ENCODE data around the gene DOCK11. TPM values are rescaled to one million over a fixed set of nuclear protein-coding genes. Genes with fewer than 3 reads are reported as not detected.

DOCK11 gene
- polyA plus RNA-seq, 1 experiment: 26.4 TPM

DNA sequence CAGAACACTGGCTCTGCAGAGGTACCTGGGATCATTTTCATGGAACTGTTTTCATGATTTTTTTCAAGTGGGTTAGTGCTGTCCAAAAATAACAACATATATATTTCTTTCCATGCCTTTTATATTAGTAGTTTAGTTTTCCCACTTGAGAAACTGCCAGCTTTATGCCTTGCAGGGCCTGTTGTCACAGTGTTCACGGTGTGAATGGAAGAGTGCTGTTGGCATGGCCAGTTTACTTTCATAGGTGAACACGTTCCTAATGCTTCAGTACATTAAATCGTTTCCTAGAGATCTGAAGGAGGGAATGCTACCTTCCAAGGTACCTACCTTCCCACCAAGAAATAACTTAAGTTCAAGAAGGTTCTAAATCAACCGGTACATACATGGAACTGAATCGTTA is 12.6 kb downstream of the DOCK11 start:
- POLR2A ChIA-PET: no interaction called here
- no peak for DNase-seq (ENCODE audit: low read depth, low spot score)
- no peak overlapping the region for H3K4me3 ChIP-seq (ENCODE audit: low read depth, low read length)

DNA sequence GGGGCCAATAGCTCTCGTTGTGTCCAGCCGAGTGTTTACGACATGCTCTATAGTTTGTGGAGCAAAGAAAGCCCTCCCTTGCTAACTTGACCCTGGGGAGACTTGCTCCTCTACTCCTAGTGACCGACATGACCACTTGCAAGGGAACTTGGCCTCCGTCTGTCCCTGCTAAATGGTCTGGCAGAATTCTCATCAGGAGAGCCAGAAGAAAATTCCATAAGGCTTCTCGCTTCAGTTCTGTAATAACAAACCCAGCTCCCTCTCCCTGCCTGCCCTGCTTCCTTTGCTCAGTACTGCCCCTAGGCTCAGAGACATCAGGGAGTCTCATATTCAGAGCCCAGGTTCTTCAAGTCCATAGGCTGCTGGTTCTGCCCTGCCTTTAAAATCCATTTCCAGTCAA is 13.0 kb downstream of the DOCK11 start:
- TF ChIP-seq, protein P1, sequence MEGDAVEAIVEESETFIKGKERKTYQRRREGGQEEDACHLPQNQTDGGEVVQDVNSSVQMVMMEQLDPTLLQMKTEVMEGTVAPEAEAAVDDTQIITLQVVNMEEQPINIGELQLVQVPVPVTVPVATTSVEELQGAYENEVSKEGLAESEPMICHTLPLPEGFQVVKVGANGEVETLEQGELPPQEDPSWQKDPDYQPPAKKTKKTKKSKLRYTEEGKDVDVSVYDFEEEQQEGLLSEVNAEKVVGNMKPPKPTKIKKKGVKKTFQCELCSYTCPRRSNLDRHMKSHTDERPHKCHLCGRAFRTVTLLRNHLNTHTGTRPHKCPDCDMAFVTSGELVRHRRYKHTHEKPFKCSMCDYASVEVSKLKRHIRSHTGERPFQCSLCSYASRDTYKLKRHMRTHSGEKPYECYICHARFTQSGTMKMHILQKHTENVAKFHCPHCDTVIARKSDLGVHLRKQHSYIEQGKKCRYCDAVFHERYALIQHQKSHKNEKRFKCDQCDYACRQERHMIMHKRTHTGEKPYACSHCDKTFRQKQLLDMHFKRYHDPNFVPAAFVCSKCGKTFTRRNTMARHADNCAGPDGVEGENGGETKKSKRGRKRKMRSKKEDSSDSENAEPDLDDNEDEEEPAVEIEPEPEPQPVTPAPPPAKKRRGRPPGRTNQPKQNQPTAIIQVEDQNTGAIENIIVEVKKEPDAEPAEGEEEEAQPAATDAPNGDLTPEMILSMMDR (IDR thresholded peaks at IDR 0.05; ENCODE audit: low read depth, low read length): no peak
- Histone ChIP-seq H3K9me3 (ENCODE audit: control insufficient read depth, insufficient read depth, low read length) (no peaks in the 10 kb centered on the region), H3K27me3 (ENCODE audit: control insufficient read depth, insufficient read depth, low read length) (no peaks in the 10 kb centered on the region), H3K27ac (ENCODE audit: low read depth, low read length) (no peak overlapping the region), H3K4me3 (ENCODE audit: low read depth, low read length) (no peak overlapping the region)
- ChIA-PET POLR2A (no interaction called here), CTCF (interaction anchor here (2.4 kb wide), 1 partner anchor 9 kb away, joined by 6 read pairs; no protein-coding TSS in a partner anchor)
- DNase-seq (ENCODE audit: low read depth, low spot score): no peak

More for the DNA sequence above, 12.6 kb downstream of the DOCK11 start:
- Histone ChIP-seq H3K9me3 (ENCODE audit: control insufficient read depth, insufficient read depth, low read length) (no peaks in the 10 kb centered on the region), H3K27ac (ENCODE audit: low read depth, low read length) (no peak overlapping the region), H3K27me3 (ENCODE audit: control insufficient read depth, insufficient read depth, low read length) (no peaks in the 10 kb centered on the region)
- CTCF ChIA-PET: interaction anchor here (2.4 kb wide), 1 partner anchor 9 kb away, joined by 6 read pairs; no protein-coding TSS in a partner anchor
- TF ChIP-seq, protein P1 (IDR thresholded peaks at IDR 0.05; ENCODE audit: low read depth, low read length): no peak

DNA sequence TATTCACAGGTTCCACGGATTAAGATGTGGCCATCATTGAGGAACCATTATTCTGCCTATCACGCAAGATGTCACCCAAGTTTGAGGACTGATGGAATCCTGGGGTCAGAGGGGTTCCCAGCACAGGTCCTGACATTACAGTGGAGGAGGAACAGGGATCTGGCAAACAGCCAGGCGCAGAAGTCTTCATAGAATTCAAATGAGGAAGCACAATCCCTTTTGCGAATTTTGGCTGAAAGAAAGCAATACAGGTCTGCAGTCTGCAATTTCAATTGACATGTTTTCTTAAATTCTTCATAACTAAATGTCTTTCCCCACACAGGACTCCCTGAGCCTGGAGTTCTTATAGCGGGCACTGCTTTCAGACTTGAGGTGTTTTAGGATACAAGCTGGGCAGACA is 14.5 kb downstream of the DOCK11 start:
- Histone ChIP-seq H3K27me3 (ENCODE audit: control insufficient read depth, insufficient read depth, low read length) (no peaks in the 10 kb centered on the region), H3K9me3 (ENCODE audit: control insufficient read depth, insufficient read depth, low read length) (no peaks in the 10 kb centered on the region), H3K4me3 (ENCODE audit: low read depth, low read length) (no peak overlapping the region), H3K27ac (ENCODE audit: low read depth, low read length) (no peak overlapping the region)
- TF ChIP-seq, protein P1 (IDR thresholded peaks at IDR 0.05; ENCODE audit: low read depth, low read length): no peak
- POLR2A ChIA-PET: no interaction called here
- CTCF ChIA-PET: no interaction called here
- no peak for DNase-seq (ENCODE audit: low read depth, low spot score)

DNA sequence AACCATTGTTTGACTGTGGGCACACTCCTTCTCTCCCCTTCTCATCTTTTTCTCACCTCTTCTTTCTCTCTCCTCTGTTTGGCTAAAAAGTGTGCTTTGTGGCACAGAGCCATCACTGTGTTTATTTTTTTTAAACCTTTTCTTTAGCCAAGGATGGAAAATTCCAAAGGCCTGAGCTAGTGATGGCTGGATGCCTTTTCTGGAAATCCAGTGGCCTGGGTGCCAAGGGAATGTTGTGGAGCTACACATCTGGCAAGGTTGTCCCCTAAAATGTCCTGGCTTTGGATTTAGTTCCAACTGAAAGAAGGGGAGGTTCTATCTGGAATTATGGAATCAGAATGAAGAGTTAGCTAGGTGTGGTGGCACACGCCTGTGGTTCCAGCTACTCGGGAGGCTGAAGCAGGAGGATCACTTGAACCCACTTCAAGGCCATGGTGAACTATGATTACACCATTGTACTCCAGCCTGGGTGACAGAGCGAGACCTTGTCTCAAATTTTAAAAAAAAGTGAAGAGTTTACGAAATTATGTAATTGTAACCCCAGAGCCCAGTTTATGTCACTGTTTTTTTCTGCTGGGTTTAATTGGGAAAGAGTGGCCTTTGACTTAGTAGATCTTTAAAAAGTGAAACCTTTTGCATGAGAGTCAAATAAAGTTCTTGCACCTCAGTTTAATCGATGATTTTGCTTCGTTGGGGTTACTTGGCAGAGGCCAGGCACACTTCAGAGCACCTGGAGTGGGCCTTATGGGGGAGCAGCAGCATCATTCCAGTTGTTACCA is 17.7 kb downstream of the DOCK11 start:
- DNase-seq (ENCODE audit: low read depth, low spot score): no peak
- CTCF ChIA-PET: no interaction called here
- H3K27ac ChIP-seq (ENCODE audit: low read depth, low read length): no peak overlapping the region

More for the DNA sequence above, 17.7 kb downstream of the DOCK11 start:
- H3K9me3 ChIP-seq (ENCODE audit: control insufficient read depth, insufficient read depth, low read length): no peaks in the 10 kb centered on the region
- no peak overlapping the region for H3K4me3 ChIP-seq (ENCODE audit: low read depth, low read length)
- H3K27me3 ChIP-seq (ENCODE audit: control insufficient read depth, insufficient read depth, low read length): no peaks in the 10 kb centered on the region
- TF ChIP-seq, protein P1 (IDR thresholded peaks at IDR 0.05; ENCODE audit: low read depth, low read length): no peak
- POLR2A ChIA-PET: interaction anchor here (0.7 kb wide), 1 partner anchor 88 kb away, joined by 3 read pairs; no protein-coding TSS in a partner anchor

All from AG04450 (cell line).